Left cardiac atrium (tissue), 4 donors: Measurements from ENCODE around the gene ACIN1. TPM values are rescaled to one million over a fixed set of nuclear protein-coding genes. Genes with fewer than 3 reads are reported as not detected.

ENCODE experiments used
- ATAC-seq, 2 donors: fragments of 200-7000 bp; cut with Tn5 transposase; one replicate each; pipeline ENCODE4 v1.9.1; 2020; ENCODE audit warnings: mild to moderate bottlenecking in 2 of 2, moderate library complexity in 2 of 2
- DNase-seq: peaks from one replicate; pipeline ENCODE4 v3.0.0-alpha.2; 2020
- intact Hi-C, 2 donors: fragments of 100-400 bp; cut with DNase I; formaldehyde crosslinking; loops; one replicate each; pipeline versions ENCODE4 v1.14.1 to v1.15.1; 2022 to 2023
- long read RNA-seq: library from polyadenylated mRNA; unstranded; transcript quantifications from one replicate; pipeline ENCODE4 v2.0.0, GENCODE V29; 2021
- total RNA-seq, 2 donors: library from RNA; stranded (reverse); fragmentation: NEBNext Ultra II Directional; extraction: Animal tissue kit (Norgen Biotek cat#: 25700); gene quantifications; one replicate each; pipeline ENCODE4 v1.2.1, GENCODE V29; 2021
- donor health status: DM: no; HTN: yes; CAD: no.
- donor health status: DM: no; HTN: yes; CAD: no; lungs with severe emphysema.
- donor health status: DM: yes; HTN: yes; CAD: no.
- donor health status: Dilated cardiomyopathy.

Gene ACIN1
- 10 to 100 TPM; 71.4 to 77.5 TPM for total RNA-seq
- long read RNA-seq, partial matches to known transcripts, result 9 of 15 reads
- long read RNA-seq, other reads (novel, unspliced or antisense), result 2 of 15 reads

GRCh38 chr14:23094666-23095195 is at the start of gene ACIN1:
ACIN1 (minus strand) TSS chr14:23095136; CDS start chr14:23095112, 24 bp downstream.
- intact Hi-C loops, result no loop called here
- DNase-seq, result peak; percentile 82
- ATAC-seq, result peak; percentile 56 to 73

GRCh38 chr14:23143911-23144310 is 49.0 kb upstream of the ACIN1 start:
- intact Hi-C loops, result no loop called here
- ATAC-seq (no peak), DNase-seq (no peak)

GRCh38 chr14:23142826-23143225 is 47.9 kb upstream of the ACIN1 start:
- ATAC-seq (no peak), DNase-seq (no peak)
- intact Hi-C loops, result no loop called here

- ATAC-seq (peak; percentile 70 to 92), DNase-seq (peak; percentile 73)
- intact Hi-C loops, result no loop called here
These were observed 46.9 kb upstream of the ACIN1 start for GRCh38 chr14:23141706-23142444.

- intact Hi-C loops, result no loop called here
- ATAC-seq, result no peak
These were observed 45.4 kb upstream of the ACIN1 start for GRCh38 chr14:23140371-23140770.

GRCh38 chr14:23139874-23140273 is 44.9 kb upstream of the ACIN1 start:
- DNase-seq (no peak), ATAC-seq (no peak)
- intact Hi-C loops, result no loop called here

More at GRCh38 chr14:23140371-23140770, 45.4 kb upstream of the ACIN1 start:
- DNase-seq, result no peak

- intact Hi-C loops, result no loop called here
- DNase-seq, result no peak
- ATAC-seq, result peak in 1 of 2 donors; percentile 65
These were observed 43.0 kb upstream of the ACIN1 start for GRCh38 chr14:23137813-23138535.

- peak; percentile 32 to 45 for ATAC-seq
- DNase-seq, result no peak
These were observed 42.4 kb upstream of the ACIN1 start for GRCh38 chr14:23137192-23137812.

GRCh38 chr14:23136566-23137133 is 41.7 kb upstream of the ACIN1 start:
- intact Hi-C loops, result no loop called here
- DNase-seq (no peak), ATAC-seq (peak in 1 of 2 donors; percentile 20)

More at GRCh38 chr14:23137192-23137812, 42.4 kb upstream of the ACIN1 start:
- intact Hi-C loops, result no loop called here

GRCh38 chr14:23132970-23133369 is 38.0 kb upstream of the ACIN1 start:
- DNase-seq (peak; percentile 6), ATAC-seq (no peak)
- intact Hi-C loops, result no loop called here

GRCh38 chr14:23131482-23131881 is 36.5 kb upstream of the ACIN1 start:
- ATAC-seq (no peak), DNase-seq (no peak)
- intact Hi-C loops, result no loop called here

GRCh38 chr14:23130871-23131270 is 35.9 kb upstream of the ACIN1 start:
- peak; percentile 64 for DNase-seq
- intact Hi-C loops, result no loop called here
- peak; percentile 49 to 63 for ATAC-seq

GRCh38 chr14:23129759-23130316 is 34.9 kb upstream of the ACIN1 start:
- no peak for ATAC-seq
- no peak for DNase-seq
- intact Hi-C loops, result no loop called here

- DNase-seq, result no peak
- intact Hi-C loops, result no loop called here
These were observed 34.2 kb upstream of the ACIN1 start for GRCh38 chr14:23128969-23129758.

GRCh38 chr14:23127861-23128260 is 32.9 kb upstream of the ACIN1 start:
- ATAC-seq, result no peak
- DNase-seq, result no peak
- intact Hi-C loops, result no loop called here

More at GRCh38 chr14:23128969-23129758, 34.2 kb upstream of the ACIN1 start:
- ATAC-seq, result no peak

GRCh38 chr14:23126548-23127278 is 31.8 kb upstream of the ACIN1 start:
- intact Hi-C loops, result no loop called here
- ATAC-seq, result no peak

GRCh38 chr14:23125933-23126524 is 31.1 kb upstream of the ACIN1 start:
- intact Hi-C loops, result no loop called here
- ATAC-seq, result no peak

More at GRCh38 chr14:23126548-23127278, 31.8 kb upstream of the ACIN1 start:
- no peak for DNase-seq

More at GRCh38 chr14:23125933-23126524, 31.1 kb upstream of the ACIN1 start:
- no peak for DNase-seq
